Spleen (tissue), 11 donors: ENCODE measurements around the gene LRRC4B. TPM values are rescaled to one million over a fixed set of nuclear protein-coding genes. Genes with fewer than 3 reads are reported as not detected.

Experiments
- DNase-seq: peaks from one replicate; pipeline ENCODE4 v3.0.0-alpha.2; 2020
- H3K27ac ChIP-seq, 8 donors: fragments of 200-600 bp; sonication (generic) in 7 of 8; 1 replicate in 4 of 8; 2 replicates in 4 of 8; pipeline versions ENCODE4 v1.5.0 to v1.8.0; 2016 to 2021; ENCODE audit warnings: inconsistent platforms in 4 of 8, mild to moderate bottlenecking in 4 of 8, moderate library complexity in 1 of 8
- H3K27me3 ChIP-seq, 7 donors: fragments of 200-600 bp; sonication (generic) in 6 of 7; replicated peaks in 1 of 7; 1 replicate in 4 of 7; 2 replicates in 3 of 7; pipeline versions ENCODE4 v1.5.0 to v1.8.0; 2016 to 2021; ENCODE audit warnings: inconsistent platforms in 3 of 7, mild to moderate bottlenecking in 1 of 7
- H3K36me3 ChIP-seq, 6 donors: fragments of 200-600 bp; sonication (generic) in 5 of 6; 1 replicate in 4 of 6; 2 replicates in 2 of 6; pipeline versions ENCODE4 v1.5.0 to v1.8.0; 2016 to 2021; ENCODE audit warnings: inconsistent platforms in 2 of 6
- H3K4me1 ChIP-seq, 6 donors: fragments of 200-600 bp; sonication (generic) in 5 of 6; 1 replicate in 3 of 6; 2 replicates in 3 of 6; pipeline versions ENCODE4 v1.5.0 to v1.8.0; 2016 to 2021; ENCODE audit warnings: inconsistent platforms in 3 of 6
- H3K4me3 ChIP-seq, 8 donors: fragments of 200-600 bp; sonication (generic) in 7 of 8; 1 replicate in 4 of 8; 2 replicates in 4 of 8; pipeline versions ENCODE4 v1.5.0 to v1.8.0; 2016 to 2021; ENCODE audit warnings: inconsistent platforms in 4 of 8, mild to moderate bottlenecking in 4 of 8, moderate library complexity in 2 of 8
- H3K9me3 ChIP-seq, 8 donors: fragments of 200-600 bp; sonication (generic) in 7 of 8; 1 replicate in 4 of 8; 2 replicates in 4 of 8; pipeline versions ENCODE4 v1.5.0 to v1.8.0; 2016 to 2021; ENCODE audit warnings: inconsistent platforms in 4 of 8
- POLR2A ChIP-seq, 3 donors: fragments of 450-650 bp; IDR thresholded peaks; one replicate each; pipeline ENCODE4 v1.5.1; 2017; ENCODE audit warnings: antibody characterized with exemption in 3 of 3, mild to moderate bottlenecking in 1 of 3
- POLR2AphosphoS5 ChIP-seq, 3 donors: sonication (generic); formaldehyde crosslinking; IDR thresholded peaks; one replicate each; pipeline ENCODE4 v1.5.1; 2017; ENCODE audit warnings: antibody characterized with exemption in 3 of 3
- WGBS, 5 donors: extraction: QIAGEN DNeasy Blood & Tissue Kit in 3 of 5; methylation state at CpG; one replicate each; pipeline versions ENCODE4 v1.1.5 to v1.1.7; 2013 to 2018; 5-methylcytosine and 5-hydroxymethylcytosine counted together
- intact Hi-C: fragments of 100-400 bp; cut with DNase I; formaldehyde crosslinking; loops from one replicate; pipeline ENCODE4 v1.15.0; 2023; ENCODE audit warnings: low total_unique reads
- polyA plus RNA-seq, 3 donors: library from polyadenylated mRNA; stranded (reverse); fragments of 200-250 nt; gene quantifications; one replicate each; pipeline ENCODE4 v1.2.1, GENCODE V29; 2013
- total RNA-seq, 7 donors: library from RNA; depleted of rRNA in 3 of 7; stranded (reverse); fragments of >200 nt in 3 of 7; fragmentation: NEBNext Ultra II Directional in 4 of 7; extraction: Animal tissue kit (Norgen Biotek cat#: 25700) in 4 of 7; gene quantifications; one replicate each; pipeline versions ENCODE4 v1.1.0 to v1.2.1, GENCODE V29; 2016 to 2021
- TF ChIP-seq, protein P1 (sequence below), 11 experiments: fragments of 200-600 bp in 7 of 11; fragments of 450-650 bp in 4 of 11; sonication (generic) in 4 of 11; IDR thresholded peaks in 8 of 11; conservative IDR thresholded peaks in 3 of 11; 1 replicate in 7 of 11; 2 replicates in 4 of 11; pipeline versions ENCODE4 v1.4.0 to v1.8.0; 2016 to 2021; ENCODE audit warnings: antibody characterized with exemption in 11 of 11, inconsistent platforms in 4 of 11, mild to moderate bottlenecking in 1 of 11
- donor health status: healthy with polysubstance abuse.
- donor health status: DM: no; HTN: no; CAD: no; lungs with moderate emphysema.
- donor health status: DM: no; HTN: no; CAD: no.
- donor health status: Bipolar disorder and iron deficiency.
- donor health status: healthy.
- donor health status: DM: no; HTN: no; CAD: no.
- donor health status: DM: yes; HTN: yes; CAD: no.

Gene LRRC4B
- total and polyA plus RNA-seq, 10 donors: 0.20 to 2.3 (median 0.97) TPM

DNA sequence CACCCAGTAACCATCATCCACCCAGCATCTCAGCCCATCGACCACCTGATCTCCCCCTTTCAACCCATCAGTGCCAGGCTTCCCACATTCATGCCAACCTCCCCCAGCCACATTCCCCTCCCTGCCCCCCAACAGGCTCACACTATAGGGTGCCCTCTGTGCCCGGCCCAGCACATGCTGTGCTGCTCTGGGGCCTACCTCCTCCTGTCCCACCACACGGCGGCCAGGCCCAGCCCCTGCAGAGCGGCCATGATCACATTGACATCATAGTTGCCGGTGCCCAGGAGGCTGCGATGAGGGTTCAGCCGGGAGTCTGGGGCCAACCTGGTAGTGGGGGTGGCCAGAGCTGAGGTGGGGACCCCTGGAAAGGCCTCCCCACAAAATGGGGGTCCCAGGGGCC is 60.9 kb downstream of the LRRC4B start:
- no peak for TF ChIP-seq POLR2A (IDR thresholded peaks at IDR 0.05)
- TF ChIP-seq POLR2AphosphoS5 (IDR thresholded peaks at IDR 0.05): peak in 1 of 3 donors; percentile 20
- no peaks in the 10 kb centered on the region for H3K9me3 ChIP-seq
- WGBS, 5 donors: 92 to 95% (median 93%) methylated on average over 8 of the region's 8 CpGs
- H3K36me3 ChIP-seq: peaks cover 0 to 12% (median 4%) of the 10 kb centered on the region in 6 donors
- peaks cover 0 to 20% (median 13%) of the 10 kb centered on the region in 6 donors for H3K4me1 ChIP-seq
- no peaks in the 10 kb centered on the region for H3K27me3 ChIP-seq
- no peak overlapping the region for H3K27ac ChIP-seq
- no peak overlapping the region for H3K4me3 ChIP-seq
- peak; percentile 71 for DNase-seq
- intact Hi-C loops: no loop called here

DNA sequence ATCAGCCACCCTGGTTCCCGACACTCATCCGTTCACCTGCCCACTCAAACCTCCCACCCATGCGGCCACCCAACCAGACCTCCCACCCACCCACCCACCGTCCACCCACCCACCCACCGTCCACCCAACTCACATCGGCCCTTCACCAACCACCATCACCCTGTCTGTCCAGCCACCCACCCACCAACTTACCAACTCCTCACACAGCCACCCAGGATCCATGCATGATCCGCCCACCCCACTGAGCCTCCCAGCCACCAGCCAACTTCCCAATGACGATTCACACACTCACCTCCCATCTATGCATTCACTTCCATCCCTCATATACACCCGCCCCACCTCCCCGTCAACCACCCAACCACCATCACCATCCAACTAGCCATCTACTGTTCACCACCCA is 61.5 kb downstream of the LRRC4B start:
- intact Hi-C loops: no loop called here
- Histone ChIP-seq H3K9me3 (no peaks in the 10 kb centered on the region), H3K36me3 (peaks cover 0 to 12% (median 4%) of the 10 kb centered on the region in 6 donors), H3K27ac (no peak overlapping the region), H3K4me1 (peaks cover 0 to 15% (median 11%) of the 10 kb centered on the region in 6 donors), H3K27me3 (no peaks in the 10 kb centered on the region), H3K4me3 (no peak overlapping the region)
- TF ChIP-seq POLR2AphosphoS5 (IDR thresholded peaks at IDR 0.05): no peak
- TF ChIP-seq, protein P1, sequence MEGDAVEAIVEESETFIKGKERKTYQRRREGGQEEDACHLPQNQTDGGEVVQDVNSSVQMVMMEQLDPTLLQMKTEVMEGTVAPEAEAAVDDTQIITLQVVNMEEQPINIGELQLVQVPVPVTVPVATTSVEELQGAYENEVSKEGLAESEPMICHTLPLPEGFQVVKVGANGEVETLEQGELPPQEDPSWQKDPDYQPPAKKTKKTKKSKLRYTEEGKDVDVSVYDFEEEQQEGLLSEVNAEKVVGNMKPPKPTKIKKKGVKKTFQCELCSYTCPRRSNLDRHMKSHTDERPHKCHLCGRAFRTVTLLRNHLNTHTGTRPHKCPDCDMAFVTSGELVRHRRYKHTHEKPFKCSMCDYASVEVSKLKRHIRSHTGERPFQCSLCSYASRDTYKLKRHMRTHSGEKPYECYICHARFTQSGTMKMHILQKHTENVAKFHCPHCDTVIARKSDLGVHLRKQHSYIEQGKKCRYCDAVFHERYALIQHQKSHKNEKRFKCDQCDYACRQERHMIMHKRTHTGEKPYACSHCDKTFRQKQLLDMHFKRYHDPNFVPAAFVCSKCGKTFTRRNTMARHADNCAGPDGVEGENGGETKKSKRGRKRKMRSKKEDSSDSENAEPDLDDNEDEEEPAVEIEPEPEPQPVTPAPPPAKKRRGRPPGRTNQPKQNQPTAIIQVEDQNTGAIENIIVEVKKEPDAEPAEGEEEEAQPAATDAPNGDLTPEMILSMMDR (IDR thresholded peaks at IDR 0.05 in 8 of 11, conservative IDR thresholded peaks at IDR 0.05 in 3 of 11): no peak
- TF ChIP-seq POLR2A (IDR thresholded peaks at IDR 0.05): no peak
- 90 to 98% (median 96%) methylated on average over 7 to 10 of the region's 10 CpGs for WGBS, 5 donors
- peak; percentile 47 for DNase-seq

DNA sequence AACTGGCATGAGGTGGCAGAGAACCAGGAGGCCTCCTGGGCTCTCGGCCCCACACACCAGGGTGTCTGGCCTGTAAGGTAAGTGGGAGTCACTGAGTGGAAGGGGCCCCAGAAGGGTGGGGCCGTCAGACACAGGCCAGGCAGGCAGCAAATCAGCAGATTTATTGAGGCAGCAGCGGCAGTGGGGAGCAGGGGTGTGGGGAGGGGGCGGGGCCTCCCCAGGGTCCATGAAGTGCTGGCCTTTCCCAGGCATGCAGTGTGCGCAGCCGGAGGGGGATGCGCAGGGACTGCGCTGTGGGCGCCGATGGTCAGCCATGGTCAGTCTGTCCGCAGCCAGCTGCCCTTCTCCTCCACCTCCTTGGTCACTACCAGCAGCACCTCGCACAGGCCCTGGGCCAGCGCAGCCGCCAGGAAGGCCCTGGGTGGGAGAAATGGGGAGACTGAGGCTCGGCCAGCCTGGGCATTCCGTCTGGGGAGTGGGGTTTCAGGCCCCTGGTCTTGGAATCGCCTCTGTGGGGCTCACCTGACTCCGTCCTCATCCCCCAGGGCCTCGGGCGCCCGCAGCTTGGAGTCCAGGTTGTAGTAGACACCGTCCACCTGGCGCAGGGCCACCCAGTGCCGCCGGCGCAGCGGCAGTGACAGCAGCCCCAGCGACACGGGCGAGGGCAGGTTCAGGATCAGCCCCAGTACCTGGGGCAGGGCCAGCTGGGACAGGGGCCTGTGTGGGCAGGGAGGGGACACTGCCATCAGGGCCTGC is 62.2 kb downstream of the LRRC4B start:
- no peaks in the 10 kb centered on the region for H3K9me3 ChIP-seq
- 90 to 96% (median 93%) methylated on average over 13 to 30 of the region's 30 CpGs for WGBS, 5 donors
- peaks cover 0 to 12% (median 10%) of the 10 kb centered on the region in 6 donors for H3K4me1 ChIP-seq
- peaks cover 0 to 12% (median 4%) of the 10 kb centered on the region in 6 donors for H3K36me3 ChIP-seq
- no peak overlapping the region for H3K4me3 ChIP-seq
- H3K27me3 ChIP-seq: no peaks in the 10 kb centered on the region
- intact Hi-C loops: no loop called here
- H3K27ac ChIP-seq: no peak overlapping the region
- TF ChIP-seq, protein P1 (IDR thresholded peaks at IDR 0.05 in 8 of 11, conservative IDR thresholded peaks at IDR 0.05 in 3 of 11): no peak
- TF ChIP-seq POLR2AphosphoS5 (IDR thresholded peaks at IDR 0.05) (peak in 2 of 3 donors; percentile 20 to 31), POLR2A (IDR thresholded peaks at IDR 0.05) (no peak)
- DNase-seq: peak; percentile 67

DNA sequence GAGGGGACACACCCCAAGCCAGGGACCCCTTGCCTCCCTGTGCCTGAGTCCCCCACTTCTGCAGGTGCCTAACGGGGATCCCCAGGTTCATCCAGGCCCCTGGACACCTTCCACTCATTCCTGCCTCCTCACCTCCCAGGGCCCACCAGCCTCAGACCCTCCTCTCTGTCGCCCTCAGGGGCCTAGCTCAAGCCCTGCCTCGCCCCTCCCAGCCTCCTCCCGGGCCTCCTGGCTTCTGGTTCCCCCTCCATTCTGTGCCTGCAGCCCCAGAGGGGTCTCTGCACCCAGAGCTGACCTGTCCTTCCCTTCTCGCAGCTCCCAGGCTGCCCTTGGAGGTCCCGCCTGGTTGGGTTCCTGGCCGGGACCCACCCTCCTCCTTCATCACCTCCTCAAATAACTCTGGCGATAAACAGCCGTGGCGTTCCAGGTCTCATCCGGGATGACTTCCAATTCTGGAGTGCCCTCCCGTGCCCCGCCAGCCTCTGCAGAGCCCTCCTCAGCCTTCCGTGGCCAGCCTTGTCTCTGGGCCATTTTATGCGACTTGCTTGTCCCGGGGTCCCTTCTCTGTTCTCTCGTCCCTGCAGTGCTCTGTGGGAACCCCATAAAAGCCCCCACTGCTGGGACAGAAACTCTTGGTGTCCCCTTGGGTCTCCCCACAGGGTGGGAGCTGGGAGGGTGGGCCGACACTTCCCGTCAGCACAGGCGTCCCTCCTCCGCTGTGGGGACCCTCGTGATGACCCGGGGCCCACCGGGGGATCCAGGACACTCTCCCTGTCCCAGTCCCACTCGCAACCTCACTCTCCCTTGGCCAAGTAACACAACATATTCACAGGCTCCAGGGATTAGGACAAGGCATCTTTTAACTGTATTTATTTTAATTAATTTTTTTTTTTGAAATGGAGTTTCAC is 66.4 kb downstream of the LRRC4B start:
- no peaks in the 10 kb centered on the region for H3K27me3 ChIP-seq
- H3K36me3 ChIP-seq: peaks cover 0 to 12% (median 4%) of the 10 kb centered on the region in 6 donors
- no peaks in the 10 kb centered on the region for H3K9me3 ChIP-seq
- H3K4me1 ChIP-seq: no peaks in the 10 kb centered on the region
- TF ChIP-seq POLR2AphosphoS5 (IDR thresholded peaks at IDR 0.05): no peak
- no peak for TF ChIP-seq POLR2A (IDR thresholded peaks at IDR 0.05)
- TF ChIP-seq, protein P1 (IDR thresholded peaks at IDR 0.05 in 8 of 11, conservative IDR thresholded peaks at IDR 0.05 in 3 of 11): no peak
- no peak overlapping the region for H3K4me3 ChIP-seq
- WGBS, 5 donors: 75 to 87% (median 82%) methylated on average over 25 of the region's 25 CpGs
- peak; percentile 59 for DNase-seq
- no peak overlapping the region for H3K27ac ChIP-seq
- intact Hi-C loops: no loop called here
